Astrocyte (in vitro differentiated cells and primary cell): ENCODE results near the gene FAM222B. TPM values are rescaled to one million over a fixed set of nuclear protein-coding genes. Genes with fewer than 3 reads are reported as not detected.

Experiments
- DNase-seq: peaks from one replicate; pipeline ENCODE4 v3.0.0-alpha.2; 2010; ENCODE audit warnings: low read depth
- FAIRE-seq: peaks from 2 replicates; lab custom pipeline; 2011; peaks lifted over from hg19 to GRCh38; lab: Jason Lieb, UNC
- H2AFZ ChIP-seq: 2 replicates; pipeline ENCODE4 v1.6.0; 2012; ENCODE audit warnings: low read depth, low read length, inconsistent platforms
- H3K27ac ChIP-seq: 2 replicates; pipeline ENCODE4 v1.5.1; 2011; ENCODE audit warnings: low read depth, low read length, inconsistent platforms
- H3K27me3 ChIP-seq: 2 replicates; pipeline ENCODE4 v1.6.0; 2011; ENCODE audit warnings: low read length, inconsistent platforms; ENCODE audit not compliant: insufficient read depth
- H3K36me3 ChIP-seq: 2 replicates; pipeline ENCODE4 v1.5.1; 2011; ENCODE audit warnings: low read length, inconsistent platforms; ENCODE audit not compliant: insufficient read depth
- H3K4me1 ChIP-seq: 2 replicates; pipeline ENCODE4 v1.5.1; 2011; ENCODE audit warnings: low read length, inconsistent platforms; ENCODE audit not compliant: insufficient read depth
- H3K4me2 ChIP-seq: 2 replicates; pipeline ENCODE4 v1.6.0; 2012; ENCODE audit warnings: low read length, inconsistent platforms
- H3K4me3 ChIP-seq: 2 replicates; pipeline ENCODE4 v1.5.1; 2011; ENCODE audit warnings: low read depth, mild to moderate bottlenecking, low read length, inconsistent platforms; ENCODE audit not compliant: insufficient read depth
- H3K79me2 ChIP-seq: 2 replicates; pipeline ENCODE4 v1.6.0; 2012; ENCODE audit warnings: mild to moderate bottlenecking, low read length, inconsistent platforms; ENCODE audit not compliant: insufficient read depth
- H3K9ac ChIP-seq: 2 replicates; pipeline ENCODE4 v1.6.0; 2012; ENCODE audit warnings: mild to moderate bottlenecking, low read length, inconsistent platforms
- H3K9me3 ChIP-seq: 2 replicates; pipeline ENCODE4 v1.5.1; 2012; ENCODE audit warnings: low read depth, mild to moderate bottlenecking, low read length, inconsistent platforms; ENCODE audit not compliant: insufficient read depth
- H4K20me1 ChIP-seq: 2 replicates; pipeline ENCODE4 v1.6.0; 2012; ENCODE audit warnings: low read length, inconsistent platforms; ENCODE audit not compliant: insufficient read depth
- H3K27ac Mint-ChIP-seq: one replicate; pipeline ENCODE4 v1.8.0; 2021; ENCODE audit warnings: mild to moderate bottlenecking, mixed read lengths; ENCODE audit not compliant: unreplicated experiment
- H3K27me3 Mint-ChIP-seq: one replicate; pipeline ENCODE4 v1.8.0; 2021; ENCODE audit warnings: low read depth, mixed read lengths; ENCODE audit not compliant: unreplicated experiment
- H3K36me3 Mint-ChIP-seq: one replicate; pipeline ENCODE4 v1.8.0; 2021; ENCODE audit warnings: low read depth, mixed read lengths; ENCODE audit not compliant: unreplicated experiment
- H3K4me1 Mint-ChIP-seq: one replicate; pipeline ENCODE4 v1.8.0; 2021; ENCODE audit warnings: low read depth, mixed read lengths; ENCODE audit not compliant: unreplicated experiment
- H3K4me3 Mint-ChIP-seq: one replicate; pipeline ENCODE4 v1.8.0; 2021; ENCODE audit warnings: mild to moderate bottlenecking, moderate library complexity, mixed read lengths; ENCODE audit not compliant: unreplicated experiment
- H3K9me3 Mint-ChIP-seq: one replicate; pipeline ENCODE4 v1.8.0; 2021; ENCODE audit warnings: mild to moderate bottlenecking, mixed read lengths; ENCODE audit not compliant: unreplicated experiment
- CTCF ChIP-seq: IDR thresholded peaks from 2 replicates; pipeline ENCODE4 v1.5.1; 2011; ENCODE audit warnings: low read depth, mild to moderate bottlenecking, inconsistent platforms, low read length, moderate library complexity; ENCODE audit not compliant: insufficient read depth
- EZH2 ChIP-seq: IDR thresholded peaks from 2 replicates; pipeline ENCODE4 v1.6.1; 2012; ENCODE audit warnings: mild to moderate bottlenecking, low read length, inconsistent platforms; ENCODE audit not compliant: insufficient read depth
- total RNA-seq: library from RNA; stranded (reverse); gene quantifications from 2 replicates; pipeline ENCODE4 v1.2.1, GENCODE V29; 2021

The FAM222B gene
- total RNA-seq, 1 donor from 2014 or later, result 53.0 TPM

GRCh38 chr17:28812748-28813377 lies 29.7 kb downstream of the FAM222B start:
- H3K27ac Mint-ChIP-seq, result peak overlapping the region; percentile 91
- Histone ChIP-seq H3K9ac (peak overlapping the region; percentile 98), H3K4me2 (peak overlapping the region; percentile 92), H2AFZ (peak overlapping the region; percentile 82), H3K4me3 (peak overlapping the region; percentile 82), H3K79me2 (peaks cover 65% of the 10 kb centered on the region), H3K4me1 (peaks cover 20% of the 10 kb centered on the region), H3K36me3 (no peaks in the 10 kb centered on the region), H3K27me3 (no peaks in the 10 kb centered on the region), H3K27ac (peak overlapping the region; percentile 96), H3K9me3 (no peaks in the 10 kb centered on the region), H4K20me1 (peaks cover 38% of the 10 kb centered on the region)
- no peaks in the 10 kb centered on the region for H3K27me3 Mint-ChIP-seq
- H3K36me3 Mint-ChIP-seq, result no peaks in the 10 kb centered on the region
- peaks cover 24% of the 10 kb centered on the region for H3K4me1 Mint-ChIP-seq
- TF ChIP-seq CTCF, result no peak
- TF ChIP-seq EZH2, result no peak
- DNase-seq, result peak; percentile 58
- H3K9me3 Mint-ChIP-seq, result no peaks in the 10 kb centered on the region
- FAIRE-seq, result no peak
- H3K4me3 Mint-ChIP-seq, result peak overlapping the region; percentile 83

- Mint-ChIP-seq H3K4me3 (peak overlapping the region; percentile 92), H3K9me3 (no peaks in the 10 kb centered on the region), H3K36me3 (no peaks in the 10 kb centered on the region), H3K27me3 (no peaks in the 10 kb centered on the region), H3K27ac (peak overlapping the region; percentile 91), H3K4me1 (peaks cover 30% of the 10 kb centered on the region)
- Histone ChIP-seq H3K27ac (peak overlapping the region; percentile 96), H3K79me2 (peaks cover 66% of the 10 kb centered on the region), H3K9me3 (no peaks in the 10 kb centered on the region), H3K36me3 (no peaks in the 10 kb centered on the region), H4K20me1 (peaks cover 39% of the 10 kb centered on the region), H3K4me3 (peak overlapping the region; percentile 82), H3K4me2 (peak overlapping the region; percentile 92), H3K9ac (peak overlapping the region; percentile 98), H2AFZ (peak overlapping the region; percentile 82), H3K4me1 (peaks cover 27% of the 10 kb centered on the region), H3K27me3 (no peaks in the 10 kb centered on the region)
- FAIRE-seq (no peak), DNase-seq (peak; percentile 94)
- TF ChIP-seq CTCF, result no peak
- no peak for TF ChIP-seq EZH2
Observed at GRCh38 chr17:28812091-28812747, 30.4 kb downstream of the FAM222B start.
